ENCODE data around the gene RHBDD3. TPM values are rescaled to one million over a fixed set of nuclear protein-coding genes. Genes with fewer than 3 reads are reported as not detected.

Gene RHBDD3
- total RNA-seq, 3 donors from 2014 or later (not counting 1 experiment from before 2014, with no cell fraction given): 16.6 to 20.9 (median 17.9) TPM

- ATAC-seq (no peak), DNase-seq (no peak)
- intact Hi-C loops (cut with micrococcal nuclease): no loop called here
- Mint-ChIP-seq H3K27me3 (ENCODE audit: low read depth in 2 of 2) (peaks cover 0 to 3% of the 10 kb centered on the region in 2 donors), H3K36me3 (no peaks in the 10 kb centered on the region), H3K4me1 (no peaks in the 10 kb centered on the region), H3K27ac (no peak overlapping the region), H3K9me3 (no peaks in the 10 kb centered on the region), H3K4me3 (no peak overlapping the region)
- Histone ChIP-seq H3K4me1 (ENCODE audit: control insufficient read depth, insufficient read depth, low read length) (no peaks in the 10 kb centered on the region), H3K36me3 (ENCODE audit: control insufficient read depth, insufficient read depth, low read length) (no peaks in the 10 kb centered on the region), H3K4me3 (ENCODE audit: low read length) (no peak overlapping the region), H3K27ac (ENCODE audit: low read length) (no peak overlapping the region), H3K27me3 (ENCODE audit: control insufficient read depth, insufficient read depth, low read length) (no peaks in the 10 kb centered on the region), H3K9me3 (ENCODE audit: control insufficient read depth, insufficient read depth, low read length) (no peaks in the 10 kb centered on the region)
- TF ChIP-seq CTCF (IDR thresholded peaks at IDR 0.05): no peak
- 93% methylated on average over 8 of the region's 8 CpGs for WGBS (ENCODE audit: insufficient coverage)
Measured at GRCh38 chr22:29256606-29257325, 11.0 kb downstream of the RHBDD3 start.

GRCh38 chr22:29255064-29255621 is 12.6 kb downstream of the RHBDD3 start:
- no peaks in the 10 kb centered on the region for H3K4me1 Mint-ChIP-seq
- WGBS (ENCODE audit: insufficient coverage): 97% methylated on average over 11 of the region's 11 CpGs
- Histone ChIP-seq H3K4me3 (ENCODE audit: low read length) (no peak overlapping the region), H3K4me1 (ENCODE audit: control insufficient read depth, insufficient read depth, low read length) (no peaks in the 10 kb centered on the region), H3K36me3 (ENCODE audit: control insufficient read depth, insufficient read depth, low read length) (no peaks in the 10 kb centered on the region), H3K9me3 (ENCODE audit: control insufficient read depth, insufficient read depth, low read length) (no peaks in the 10 kb centered on the region), H3K27me3 (ENCODE audit: control insufficient read depth, insufficient read depth, low read length) (no peaks in the 10 kb centered on the region), H3K27ac (ENCODE audit: low read length) (no peak overlapping the region)
- intact Hi-C loops (cut with micrococcal nuclease): no loop called here
- H3K9me3 Mint-ChIP-seq: no peaks in the 10 kb centered on the region
- DNase-seq (no peak), ATAC-seq (no peak)
- H3K36me3 Mint-ChIP-seq: no peaks in the 10 kb centered on the region
- no peak for TF ChIP-seq CTCF (IDR thresholded peaks at IDR 0.05)
- peaks cover 0 to 3% of the 10 kb centered on the region in 2 donors for H3K27me3 Mint-ChIP-seq (ENCODE audit: low read depth in 2 of 2)
- no peak overlapping the region for H3K27ac Mint-ChIP-seq
- no peak overlapping the region for H3K4me3 Mint-ChIP-seq

GRCh38 chr22:29254286-29254660 is 13.5 kb downstream of the RHBDD3 start:
- no peaks in the 10 kb centered on the region for H3K36me3 ChIP-seq (ENCODE audit: control insufficient read depth, insufficient read depth, low read length)
- H3K4me1 Mint-ChIP-seq: no peaks in the 10 kb centered on the region
- no peak for DNase-seq
- ATAC-seq: no peak
- H3K4me3 Mint-ChIP-seq: no peak overlapping the region
- peaks cover 0 to 3% of the 10 kb centered on the region in 2 donors for H3K27me3 Mint-ChIP-seq (ENCODE audit: low read depth in 2 of 2)
- intact Hi-C loops (cut with micrococcal nuclease): no loop called here
- H3K36me3 Mint-ChIP-seq: no peaks in the 10 kb centered on the region
- H3K9me3 Mint-ChIP-seq: no peaks in the 10 kb centered on the region
- WGBS (ENCODE audit: insufficient coverage): 50% methylated on average over 3 of the region's 4 CpGs
- H3K4me1 ChIP-seq (ENCODE audit: control insufficient read depth, insufficient read depth, low read length): no peaks in the 10 kb centered on the region
- no peaks in the 10 kb centered on the region for H3K9me3 ChIP-seq (ENCODE audit: control insufficient read depth, insufficient read depth, low read length)
- H3K27ac Mint-ChIP-seq: no peak overlapping the region
- H3K4me3 ChIP-seq (ENCODE audit: low read length): no peak overlapping the region
- H3K27ac ChIP-seq (ENCODE audit: low read length): no peak overlapping the region
- no peak for TF ChIP-seq CTCF (IDR thresholded peaks at IDR 0.05)
- no peaks in the 10 kb centered on the region for H3K27me3 ChIP-seq (ENCODE audit: control insufficient read depth, insufficient read depth, low read length)
